SW 1271 (cell line): ENCODE results near the gene EIPR1.

ENCODE experiments used
- DNase-seq, 2 experiments: peaks; one replicate each; lab custom pipeline; 2025; lab: John Stamatoyannopoulos, UW

Gene EIPR1

DNA sequence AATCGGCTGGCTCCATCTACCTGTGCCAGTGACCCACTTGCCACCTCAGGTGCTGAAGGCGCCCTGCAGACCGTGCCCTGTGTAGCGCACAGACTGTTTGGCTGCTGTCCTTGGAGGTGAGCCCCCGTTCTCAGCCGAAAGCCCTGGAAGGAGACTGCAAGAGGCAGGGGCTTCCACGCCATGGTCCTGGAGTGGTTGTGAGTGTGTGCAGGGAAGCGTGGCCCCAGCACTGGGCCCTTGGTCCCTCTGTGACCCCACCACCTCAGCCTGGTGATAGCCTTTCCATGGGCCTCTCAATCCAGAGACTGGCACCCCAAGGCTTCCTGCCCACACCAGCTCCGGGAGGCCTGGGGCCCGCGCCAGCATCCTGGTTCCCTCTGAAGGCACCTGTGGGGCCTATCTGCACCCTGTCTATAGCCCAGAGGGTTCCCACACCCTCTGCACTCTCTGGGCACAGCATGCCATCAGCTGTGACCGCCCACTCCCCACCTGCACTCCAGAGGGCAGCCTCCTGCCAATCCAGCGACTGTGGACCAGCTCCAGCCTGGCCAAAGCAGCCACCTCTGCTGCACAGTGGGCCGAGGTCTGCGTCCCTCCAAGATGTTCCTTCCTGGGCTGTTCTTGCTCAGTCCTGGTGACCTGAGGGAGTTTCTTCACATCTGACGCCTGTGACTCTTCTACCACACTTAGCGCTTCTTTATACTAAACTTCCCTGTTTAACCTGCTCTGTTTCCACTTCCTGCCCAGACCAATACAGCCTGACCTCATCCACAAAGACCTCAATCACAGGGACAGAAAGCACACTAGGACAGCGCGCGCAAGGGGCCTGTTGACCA is 109.5 kb downstream of the EIPR1 start:
- no peak for DNase-seq

DNA sequence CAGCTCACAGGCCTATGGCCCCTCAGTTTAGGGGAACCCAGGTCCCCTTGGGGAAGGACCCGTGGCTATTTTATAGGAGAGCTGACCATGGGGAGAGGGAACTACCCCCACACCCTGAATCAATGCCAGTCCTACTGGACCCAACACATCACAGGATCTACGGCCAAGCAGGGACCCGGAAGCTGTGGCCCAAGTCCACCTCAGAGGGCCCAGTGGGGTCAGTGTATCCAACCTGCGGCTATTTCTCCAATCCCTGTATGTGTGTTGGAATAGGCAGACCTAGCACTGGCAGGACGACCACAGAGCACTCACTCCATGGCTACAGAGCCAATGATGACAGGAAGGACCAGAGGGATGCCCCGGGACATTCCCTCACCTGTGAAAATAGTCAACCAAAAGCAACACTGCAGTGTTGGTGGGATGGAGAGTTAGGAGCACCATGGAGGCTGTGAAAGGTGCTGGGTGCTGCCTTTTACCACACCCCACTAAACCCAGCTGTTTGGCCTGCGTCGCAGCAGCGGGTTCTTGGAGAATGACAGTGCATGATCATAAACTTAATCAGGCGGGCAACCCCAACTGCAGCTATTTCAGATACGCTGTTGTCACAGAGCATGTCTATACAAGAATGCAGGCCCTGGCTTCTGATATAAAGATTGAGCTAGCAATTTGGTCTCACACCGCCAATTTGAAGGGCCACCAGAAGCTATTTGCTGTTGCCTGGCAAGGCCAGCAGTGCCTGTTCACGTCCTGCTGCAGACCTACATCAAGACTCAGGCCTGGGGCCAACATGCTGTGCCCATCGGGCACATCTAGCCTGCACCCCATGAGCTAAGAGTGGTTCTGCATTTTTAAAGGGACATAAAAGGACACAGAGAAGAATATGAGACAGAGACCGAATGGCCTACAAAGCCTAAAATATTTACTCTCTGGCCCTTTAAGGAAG is 110.4 kb downstream of the EIPR1 start:
- no peak for DNase-seq

DNA sequence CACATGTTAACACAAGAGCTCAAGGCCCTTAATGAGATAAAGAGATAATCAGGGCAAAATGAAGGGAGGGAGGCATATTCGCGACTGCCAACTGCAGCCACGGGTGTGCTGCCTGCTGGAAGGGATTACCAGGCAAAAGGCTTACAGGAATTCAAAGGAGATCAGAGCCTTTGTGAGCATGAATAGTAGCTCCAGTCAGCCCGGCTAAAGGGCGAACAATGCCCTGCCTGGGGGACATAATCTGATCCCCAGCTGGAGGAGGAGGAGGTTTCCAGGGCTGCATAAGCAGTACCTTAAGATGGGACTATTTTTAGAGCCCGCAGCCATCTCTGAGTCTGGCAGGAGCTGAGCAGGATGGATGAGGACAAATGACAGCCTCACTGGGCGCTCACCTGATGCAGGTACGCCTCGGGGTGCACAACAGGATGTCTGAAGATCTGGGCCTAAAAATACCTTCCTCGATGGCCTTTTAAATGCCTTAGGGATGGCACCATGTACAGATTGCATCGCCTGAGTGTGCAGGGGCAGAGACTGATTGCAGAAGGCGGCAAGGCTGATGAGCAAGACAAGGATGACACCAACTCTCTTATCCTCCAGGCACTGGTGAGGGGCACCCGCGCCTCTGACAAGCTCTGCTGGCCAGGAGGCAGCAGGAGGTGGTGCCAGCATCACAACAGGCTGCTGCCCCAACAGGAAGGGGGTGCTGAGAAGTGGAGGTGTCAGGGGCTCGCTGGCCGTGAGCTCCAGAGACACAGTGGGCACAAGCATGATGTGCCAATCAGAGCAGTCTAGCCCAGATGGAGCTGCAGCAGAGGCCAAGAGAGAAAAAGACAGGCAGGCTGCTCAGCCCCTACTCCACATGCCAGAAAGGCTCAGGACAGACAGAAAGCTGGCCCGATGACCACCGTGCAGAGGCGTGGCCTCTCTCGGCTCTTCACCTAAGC is 111.4 kb downstream of the EIPR1 start:
- no peak for DNase-seq

DNA sequence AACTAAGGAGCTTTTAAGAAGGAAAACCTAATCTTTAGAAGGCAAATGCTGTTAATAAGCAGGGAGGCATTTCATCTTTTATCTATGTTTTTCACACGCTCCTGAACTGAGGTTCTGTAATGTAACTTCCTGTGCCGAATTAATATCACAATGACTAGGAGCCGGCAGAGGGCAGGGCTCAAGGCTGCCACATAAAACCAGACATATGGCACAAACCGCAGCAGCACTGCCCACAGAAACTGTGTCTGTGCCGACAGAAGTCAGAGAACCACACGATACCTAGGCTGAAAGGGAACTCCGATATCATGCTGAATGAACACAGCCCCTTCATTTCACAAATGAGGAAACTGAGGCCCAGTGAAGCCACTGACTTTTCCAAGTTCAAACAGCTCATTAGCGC is 112.1 kb downstream of the EIPR1 start:
- no peak for DNase-seq

DNA sequence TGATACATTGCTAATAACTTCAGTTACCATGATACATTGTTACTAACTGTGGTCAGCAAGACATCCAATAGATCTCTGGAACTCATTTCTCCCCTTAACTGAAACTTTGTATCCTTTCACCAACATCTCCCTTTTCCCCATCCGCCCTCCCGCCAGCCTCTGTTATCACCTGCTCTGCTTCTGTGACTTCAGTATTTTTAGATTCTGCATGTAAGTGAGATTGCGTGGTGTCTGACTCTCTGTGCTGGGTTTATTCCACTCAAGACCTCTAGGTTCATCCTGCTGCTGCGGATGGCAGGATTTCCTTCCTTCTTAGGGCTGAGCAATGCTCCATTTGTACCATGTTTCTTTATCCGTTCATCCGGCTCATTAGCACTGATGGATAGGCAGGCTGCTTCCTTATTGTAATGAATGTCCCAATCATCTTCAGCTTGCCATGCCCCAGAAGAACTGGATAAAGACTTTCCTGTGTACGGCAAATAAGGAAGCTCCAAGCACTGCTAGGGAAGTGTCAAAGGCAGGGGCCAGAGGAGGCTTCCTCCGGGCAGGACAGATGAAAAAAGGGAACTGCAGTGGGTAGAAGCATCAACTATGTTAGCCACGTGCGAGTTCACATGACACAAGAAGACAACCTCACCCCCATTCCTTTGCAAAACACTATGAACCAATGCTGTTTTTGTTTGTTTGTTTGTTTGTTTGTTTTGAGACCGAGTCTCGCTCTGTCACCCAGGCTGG is 113.4 kb downstream of the EIPR1 start:
- no peak for DNase-seq

DNA sequence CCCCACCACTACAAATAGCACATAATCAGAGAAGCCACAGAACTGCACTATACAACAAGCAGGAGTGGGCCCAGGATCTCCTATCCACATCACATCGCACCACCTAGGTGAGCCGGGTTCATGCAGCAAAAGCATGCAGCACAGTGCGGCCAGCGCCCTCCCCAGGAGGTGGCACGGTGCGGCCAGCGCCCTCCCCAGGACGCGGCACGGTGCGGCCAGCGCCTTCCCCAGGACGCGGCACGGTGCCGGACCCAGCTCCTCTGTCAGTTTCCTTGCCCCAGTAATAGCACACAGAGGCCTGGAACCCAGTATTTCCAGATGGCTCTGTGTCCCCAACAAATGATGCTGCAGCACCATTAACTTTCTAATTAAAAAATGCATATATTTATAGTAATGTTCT is 114.1 kb downstream of the EIPR1 start:
- no peak for DNase-seq

DNA sequence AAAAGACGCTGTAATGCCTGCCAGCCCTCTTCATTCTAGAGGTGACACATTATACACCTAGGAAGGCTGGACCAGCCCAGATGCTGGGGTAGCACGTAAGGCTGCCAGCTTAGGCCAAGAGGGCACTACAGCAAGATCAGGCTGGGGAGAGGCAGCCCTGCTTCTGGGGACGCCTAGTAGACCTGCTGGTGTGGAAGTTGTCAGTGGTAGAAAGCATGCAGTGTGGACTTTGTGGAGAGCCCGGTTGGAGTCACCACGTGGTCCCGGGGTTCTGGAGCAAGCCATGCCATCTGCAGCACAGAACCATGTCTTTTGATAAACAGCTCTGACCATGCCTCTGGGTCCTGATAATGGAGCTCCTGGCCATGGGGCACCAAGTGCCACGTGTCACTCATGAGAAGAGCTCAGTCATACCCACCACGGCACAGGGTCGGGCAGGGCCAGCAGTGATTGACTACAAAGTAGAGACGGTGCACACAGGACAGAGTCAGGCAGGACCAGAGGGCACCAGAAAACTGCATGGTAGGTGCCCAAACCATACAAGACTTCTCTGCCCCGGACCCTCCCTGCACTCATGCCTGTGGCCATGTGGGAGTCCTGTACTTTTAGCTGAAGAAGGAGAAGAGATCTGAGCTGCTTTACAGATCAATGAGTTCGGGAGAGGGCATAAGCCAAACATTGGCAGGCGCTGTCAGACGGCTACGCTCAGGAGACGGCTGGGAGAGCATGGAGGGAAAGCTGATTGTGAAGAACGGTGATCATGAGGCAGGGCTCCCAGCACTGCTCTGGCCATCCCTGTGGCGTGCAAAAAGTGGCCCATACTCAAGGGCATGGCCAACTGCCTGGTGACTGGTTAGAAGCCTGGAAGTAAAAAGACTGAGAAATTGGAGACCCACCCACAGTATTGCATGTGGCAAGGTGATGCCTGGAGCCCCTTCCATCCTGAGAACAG is 114.9 kb downstream of the EIPR1 start:
- no peak for DNase-seq

DNA sequence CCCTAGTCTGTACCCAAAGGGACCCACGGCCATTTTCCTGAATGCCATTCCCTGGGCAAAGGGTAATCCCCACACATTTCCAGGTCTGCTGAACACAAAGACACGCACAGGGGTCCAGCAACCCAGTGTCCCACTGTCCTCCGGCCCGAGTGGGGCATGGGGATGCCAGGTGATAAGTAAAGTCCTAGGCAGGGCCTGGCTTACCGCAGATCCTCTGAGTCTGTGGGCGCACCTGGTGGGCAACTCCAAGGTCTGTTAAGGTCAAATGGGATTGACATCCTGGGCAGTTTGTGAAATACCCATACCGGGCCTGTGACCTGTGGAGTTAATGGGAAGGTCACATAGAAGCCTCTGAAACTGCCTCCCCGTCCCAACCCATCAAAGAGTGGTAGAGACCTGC is 116.1 kb downstream of the EIPR1 start:
- no peak for DNase-seq

DNA sequence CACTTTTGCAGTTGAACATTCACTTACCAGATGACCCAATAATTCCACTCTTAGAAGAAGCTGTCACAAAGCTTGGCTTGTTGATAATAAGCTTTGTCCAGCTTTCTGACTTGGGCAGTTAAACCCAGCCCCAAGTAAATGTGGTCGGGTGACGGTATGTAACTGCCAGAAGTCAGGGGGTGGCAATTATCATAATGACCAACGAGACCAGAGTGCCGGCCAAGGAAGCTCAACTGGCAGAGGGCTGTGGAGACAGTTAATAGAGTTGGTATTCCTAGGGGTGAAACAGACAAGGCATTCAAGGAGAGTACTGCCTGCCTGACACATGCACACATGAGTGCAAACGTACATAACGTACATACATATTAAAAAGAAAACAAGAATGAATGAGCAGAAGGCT is 116.7 kb downstream of the EIPR1 start:
- no peak for DNase-seq

DNA sequence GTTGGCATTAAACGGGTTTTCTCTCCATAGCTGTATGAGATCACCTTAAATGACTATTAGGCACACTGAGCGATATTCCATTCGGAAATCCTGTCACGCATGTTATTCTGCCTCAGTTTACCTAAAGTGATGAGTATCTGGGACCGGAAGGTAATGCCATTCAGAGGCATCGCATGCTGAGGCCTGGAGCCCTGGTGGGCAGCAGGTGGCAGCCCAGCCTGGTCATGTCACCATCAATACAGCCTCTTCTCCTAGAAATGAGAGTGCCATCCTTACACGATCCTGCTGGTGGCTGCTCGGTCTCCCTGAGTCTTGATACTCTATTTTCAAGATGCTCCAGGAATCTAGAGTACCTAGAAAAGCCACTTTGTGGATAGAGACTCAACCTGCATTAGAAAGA is 119.8 kb downstream of the EIPR1 start:
- no peak for DNase-seq

DNA sequence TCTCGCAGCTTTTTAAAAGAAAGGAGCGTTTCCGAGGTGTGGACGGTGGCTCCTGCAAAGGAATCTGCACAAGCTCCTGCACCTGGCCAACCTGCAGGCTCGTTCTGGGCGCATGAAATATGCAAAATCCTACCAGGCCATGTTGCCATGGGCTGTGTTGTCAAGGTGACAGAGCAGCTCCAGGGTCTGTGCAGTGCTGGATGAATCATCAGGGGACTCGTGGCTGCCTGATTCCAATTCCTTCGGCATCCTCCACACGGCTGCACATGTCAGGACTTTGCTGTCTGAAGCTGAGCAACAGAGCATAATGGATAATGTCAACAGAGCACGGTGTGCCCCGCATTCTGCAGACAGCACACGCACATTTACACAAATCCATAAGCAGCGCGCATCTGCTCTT is 120.5 kb downstream of the EIPR1 start:
- no peak for DNase-seq

DNA sequence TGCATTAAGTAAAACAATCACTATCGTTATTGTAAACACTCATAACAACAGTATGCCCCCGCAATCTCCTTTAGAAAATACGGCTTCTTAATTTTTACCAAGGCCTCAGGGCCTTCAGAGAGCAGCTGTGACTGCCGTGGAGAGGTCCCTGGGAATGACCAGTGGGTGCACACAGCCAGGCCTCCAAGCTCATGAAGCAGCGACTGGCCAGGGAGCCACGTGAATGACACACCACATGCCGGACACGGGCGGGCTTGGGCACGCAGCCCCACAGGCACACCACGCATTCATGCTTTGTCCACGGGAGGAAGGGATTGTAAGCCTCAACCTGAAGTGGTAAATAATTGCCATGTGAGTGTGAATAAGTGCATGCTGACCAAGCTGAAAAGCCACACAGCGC is 121.0 kb downstream of the EIPR1 start:
- DNase-seq, result no peak

DNA sequence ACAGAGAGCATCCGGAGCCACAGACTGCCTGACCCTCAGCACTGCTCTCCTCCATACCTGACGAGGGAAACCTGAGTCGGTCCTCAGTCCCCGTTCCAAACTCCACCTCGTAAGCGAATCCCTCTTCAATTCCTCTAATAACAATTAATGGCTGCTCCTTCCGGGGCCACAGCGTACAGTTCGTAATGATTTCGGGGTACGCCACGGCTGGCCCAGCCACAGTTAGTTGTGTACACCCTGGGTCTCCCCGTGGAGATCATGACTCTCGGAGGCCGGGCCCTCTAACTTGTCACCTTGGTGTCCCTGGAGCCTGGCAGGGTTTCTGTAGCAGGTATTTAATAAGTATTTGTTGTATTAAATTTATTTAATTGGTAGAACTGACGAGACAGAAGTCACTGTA is 121.5 kb downstream of the EIPR1 start:
- DNase-seq, result no peak

DNA sequence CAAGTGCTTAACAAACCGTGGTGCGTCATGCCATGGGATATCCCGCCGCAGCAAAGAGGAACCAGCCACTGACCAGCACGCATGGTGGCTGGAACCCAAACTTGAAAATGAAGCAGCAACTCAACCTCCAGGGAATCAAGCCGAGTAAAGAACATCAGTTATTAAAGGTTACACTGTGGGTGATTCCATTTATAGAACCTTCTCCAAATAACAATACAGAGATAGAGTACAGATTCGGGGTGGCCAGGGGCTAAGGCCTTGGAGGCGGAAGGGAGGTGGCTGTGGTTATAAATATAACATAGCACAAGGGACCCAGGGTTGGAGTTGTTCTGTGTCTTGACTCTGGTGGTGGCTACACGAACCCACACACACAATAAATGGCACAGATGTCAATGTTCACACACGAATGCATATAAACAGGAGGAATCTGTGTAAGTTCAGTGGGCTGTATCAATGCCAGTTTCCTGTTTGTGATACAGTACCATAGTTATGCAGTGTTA is 123.1 kb downstream of the EIPR1 start:
- no peak for DNase-seq

DNA sequence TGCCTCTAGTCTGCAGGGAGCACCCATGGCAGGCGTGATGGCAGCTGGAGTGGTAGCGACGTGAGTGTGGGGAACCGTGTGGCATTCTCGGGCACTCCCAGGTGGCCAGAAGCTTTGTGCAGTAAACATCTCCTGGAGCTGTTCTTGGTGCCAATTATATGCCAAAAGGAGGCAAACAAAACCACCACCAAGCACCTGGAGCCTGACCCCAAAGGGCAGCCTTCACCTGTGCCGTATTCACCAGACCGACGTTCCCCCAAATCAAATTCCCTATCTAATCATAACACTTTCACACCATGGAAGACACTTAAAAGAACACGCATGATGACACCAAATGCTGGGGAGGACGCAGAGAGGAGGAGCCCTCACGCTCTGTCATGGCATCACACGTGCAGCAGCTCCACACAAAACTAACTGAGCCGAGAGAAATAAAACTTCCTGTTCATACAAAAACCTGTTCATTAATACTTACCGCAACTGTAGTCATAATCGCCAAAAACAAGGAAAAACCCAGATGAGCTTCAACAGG is 123.6 kb downstream of the EIPR1 start:
- no peak for DNase-seq

DNA sequence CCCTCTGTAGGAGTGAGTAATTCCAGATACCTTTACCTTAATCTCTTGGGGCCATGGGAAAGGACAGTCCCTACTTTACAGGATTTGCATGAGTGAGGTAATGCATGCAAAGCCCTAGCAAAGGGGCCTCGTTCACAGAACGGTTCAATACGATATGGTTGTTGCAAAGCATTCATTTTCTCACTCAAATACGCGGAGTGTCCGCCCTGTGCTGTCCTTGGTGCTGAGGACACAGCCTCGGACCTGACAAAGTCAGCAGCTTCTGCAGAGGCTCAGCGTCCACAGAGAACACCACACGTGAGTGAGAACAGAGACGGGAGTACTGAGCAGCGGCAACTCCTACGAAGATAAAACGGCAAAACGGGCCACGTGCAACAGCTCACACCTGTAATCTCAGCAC is 125.7 kb downstream of the EIPR1 start:
- no peak for DNase-seq

DNA sequence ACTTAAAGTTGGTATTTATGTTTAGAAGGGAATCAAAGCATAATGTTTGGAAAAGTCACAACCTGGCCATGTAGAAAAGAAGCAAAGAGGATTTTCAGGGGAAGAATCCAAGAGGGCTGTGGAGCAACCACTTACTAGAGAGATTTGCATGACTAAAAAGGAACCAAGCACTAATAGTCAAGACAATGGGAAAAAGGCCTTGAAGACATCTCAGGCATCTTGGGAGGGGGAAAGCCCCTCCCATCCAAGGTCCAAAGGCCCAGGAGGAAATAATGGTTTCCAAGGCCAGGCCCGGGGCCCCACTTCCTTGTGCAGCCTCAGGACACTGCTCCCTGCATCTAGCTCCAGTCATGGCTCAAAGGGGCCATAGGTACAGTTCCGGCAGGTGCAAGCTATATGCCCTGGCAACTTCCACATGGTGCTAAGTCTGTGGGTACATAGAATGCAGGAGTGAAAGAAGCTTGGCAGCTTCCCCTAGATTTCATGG is 128.1 kb downstream of the EIPR1 start:
- DNase-seq, result no peak

DNA sequence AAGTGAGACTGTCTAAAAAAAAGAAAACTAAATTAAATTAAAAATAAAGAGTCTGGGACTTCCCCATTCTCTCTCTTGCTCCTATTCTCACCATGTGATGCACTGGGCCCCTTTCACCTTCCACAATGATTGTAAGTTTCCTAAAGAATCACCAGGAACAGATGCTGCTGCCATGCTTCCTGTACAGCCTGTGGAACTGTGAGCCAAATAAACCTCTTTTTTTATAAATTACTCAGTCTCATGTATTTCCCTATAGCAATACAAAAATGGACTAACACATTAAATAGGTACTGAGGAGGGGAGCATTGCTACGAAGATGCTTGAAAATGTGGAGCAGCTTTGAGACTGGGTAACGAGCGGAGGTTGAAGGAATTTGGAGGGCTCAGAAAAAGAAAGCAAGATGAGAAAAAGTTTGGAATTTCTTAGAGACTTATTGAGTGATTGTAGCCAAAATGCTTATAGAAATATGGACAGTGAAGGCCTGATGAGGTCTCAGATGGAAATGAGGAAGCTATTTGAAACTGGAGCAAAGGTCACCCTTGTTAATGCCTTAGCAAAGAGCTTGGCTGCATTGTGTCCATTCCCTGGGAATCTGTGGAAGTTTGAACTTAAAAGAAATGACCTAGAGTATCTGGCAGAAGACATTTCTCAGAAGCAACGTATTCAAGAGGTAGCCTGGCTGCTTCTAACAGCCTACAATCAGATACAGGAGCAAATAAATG is 128.7 kb downstream of the EIPR1 start:
- no peak for DNase-seq
